ENCODE data around the gene SLC35F4.

SLC35F4 gene

DNA sequence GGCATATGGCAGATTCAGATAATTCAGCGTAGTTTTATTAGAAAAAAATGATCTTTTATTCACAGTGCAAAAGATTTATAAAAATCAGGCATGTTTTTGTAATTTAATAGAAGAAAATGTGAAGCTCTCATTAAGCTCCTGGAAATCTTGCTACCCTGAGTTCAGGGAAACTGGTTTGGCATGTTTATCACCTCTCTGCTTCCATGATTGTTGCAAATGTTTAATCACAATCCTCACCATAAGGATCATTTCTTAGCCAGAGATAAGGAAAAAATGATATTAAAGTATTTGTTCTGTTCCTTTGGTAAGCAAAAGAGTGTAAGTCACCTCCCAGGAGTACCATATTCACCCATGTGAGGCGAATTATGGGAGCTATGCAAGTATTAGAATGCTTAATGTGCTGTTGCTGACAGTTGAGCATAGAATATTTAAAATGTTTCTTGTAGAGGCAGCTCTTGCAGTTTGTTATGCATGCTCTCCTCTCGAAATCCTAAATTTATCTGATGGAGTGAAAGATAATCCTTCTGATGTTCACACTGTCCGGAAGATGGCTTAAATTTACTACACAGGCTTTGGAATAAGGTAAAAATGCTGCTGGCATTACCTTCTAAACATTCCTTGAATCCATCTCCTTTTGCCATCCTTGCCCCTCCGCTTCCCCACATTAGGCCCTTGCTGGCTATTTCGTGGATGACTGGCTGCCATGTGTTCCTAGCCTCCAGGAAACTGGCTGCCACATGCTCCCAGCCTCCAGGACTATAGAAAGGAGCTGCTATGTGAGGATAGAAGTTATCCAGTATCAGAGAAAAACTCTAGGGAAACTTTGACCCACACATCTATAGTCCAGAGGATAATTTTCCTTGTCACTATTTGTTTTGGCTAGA, 256.5 kb downstream of the SLC35F4 start:
- no peak for DNase-seq

DNA sequence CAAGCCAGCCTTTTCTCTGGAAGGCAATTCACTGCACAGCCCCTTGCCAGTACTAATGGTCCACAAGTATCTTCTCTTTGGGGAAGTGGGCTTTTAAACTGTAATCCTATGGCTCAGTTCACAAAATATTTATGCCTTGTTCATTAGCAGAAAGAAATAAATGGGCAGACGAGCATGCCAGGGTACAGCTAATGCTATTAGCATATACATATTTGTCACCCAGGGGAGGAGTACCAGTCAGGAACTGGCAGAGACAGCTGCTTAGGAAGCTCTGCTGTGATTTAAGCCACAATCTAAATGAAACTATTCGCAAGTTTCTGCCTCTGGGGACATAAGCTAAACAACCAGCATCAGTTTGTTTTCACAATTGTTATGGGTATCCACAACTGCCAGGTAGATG, 258.8 kb downstream of the SLC35F4 start:
- no peak for DNase-seq

DNA sequence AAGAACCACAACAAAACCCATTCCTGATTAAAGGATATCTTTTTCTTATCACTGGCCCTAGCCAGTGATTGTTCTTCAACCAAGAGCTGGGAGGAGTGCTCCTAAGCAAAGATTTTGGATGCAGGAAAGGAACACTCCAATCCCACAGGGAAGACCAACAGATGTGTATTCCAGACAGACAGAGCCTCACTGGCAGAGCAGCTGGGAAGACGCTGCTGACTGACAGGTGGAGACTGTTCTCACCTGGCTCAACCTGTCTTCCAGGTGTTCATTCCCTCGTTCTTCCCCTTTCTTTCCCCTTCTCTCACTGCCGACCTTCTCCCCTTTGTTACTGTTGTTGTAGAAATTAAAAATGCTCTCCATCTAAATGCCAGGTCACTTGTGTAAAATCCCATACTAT, 282.5 kb downstream of the SLC35F4 start:
- DNase-seq: no peak

DNA sequence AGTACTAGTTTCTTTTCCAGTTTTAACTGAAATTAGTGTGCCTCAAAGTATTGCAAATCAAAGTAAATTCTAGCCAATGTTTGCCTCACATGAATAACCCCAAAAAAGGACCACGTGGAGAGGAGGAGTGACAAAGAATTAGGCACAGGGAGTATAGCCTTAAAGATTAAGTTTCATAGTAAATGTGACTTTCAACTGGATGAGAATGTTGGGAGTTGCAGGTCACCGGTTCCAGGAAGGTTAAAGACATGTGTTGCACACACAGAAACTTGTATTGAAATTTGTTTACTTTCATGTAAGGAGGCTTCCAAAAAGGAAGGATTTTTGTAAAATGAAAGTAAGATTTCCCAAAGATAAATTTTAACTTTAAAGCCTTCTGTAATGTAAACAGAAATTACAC, 283.1 kb downstream of the SLC35F4 start:
- DNase-seq: no peak

DNA sequence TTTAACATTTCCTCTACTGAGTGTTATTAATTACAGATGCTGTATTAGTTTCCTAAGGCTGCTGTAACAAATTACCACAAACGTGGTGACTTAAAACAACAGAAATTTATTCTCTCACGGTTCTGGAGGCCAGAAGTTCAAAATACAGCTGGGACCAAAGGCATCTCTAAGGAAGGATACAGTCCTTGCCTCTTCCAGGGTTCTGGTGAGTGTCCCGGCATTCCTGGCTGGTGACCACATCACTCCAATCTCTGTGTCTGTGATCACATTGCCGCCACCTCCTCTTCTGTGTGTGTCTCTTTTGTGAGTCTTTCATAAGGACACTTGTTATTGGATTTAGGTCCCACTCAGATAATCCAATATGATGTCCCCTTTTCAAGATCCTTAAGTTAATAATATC, 287.1 kb downstream of the SLC35F4 start:
- DNase-seq: no peak

DNA sequence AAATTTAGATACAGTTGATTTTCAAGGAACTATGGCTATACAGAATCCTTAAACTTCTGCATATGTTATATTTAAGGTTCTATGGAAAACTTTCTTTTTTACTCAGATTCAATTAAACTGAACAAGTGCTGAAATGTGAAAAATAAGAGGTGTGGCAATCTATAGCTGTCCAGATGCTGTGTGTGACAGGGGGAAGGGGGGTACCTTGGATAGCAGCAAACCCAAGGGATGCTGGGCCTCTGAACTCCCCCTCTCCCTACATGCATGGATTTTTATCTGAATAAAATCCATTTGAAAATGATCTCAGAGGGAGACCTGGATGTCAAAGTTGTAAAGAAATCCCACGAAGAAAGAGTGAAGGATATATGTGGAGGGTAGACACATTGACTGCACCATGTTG, 289.4 kb downstream of the SLC35F4 start:
- DNase-seq: no peak

DNA sequence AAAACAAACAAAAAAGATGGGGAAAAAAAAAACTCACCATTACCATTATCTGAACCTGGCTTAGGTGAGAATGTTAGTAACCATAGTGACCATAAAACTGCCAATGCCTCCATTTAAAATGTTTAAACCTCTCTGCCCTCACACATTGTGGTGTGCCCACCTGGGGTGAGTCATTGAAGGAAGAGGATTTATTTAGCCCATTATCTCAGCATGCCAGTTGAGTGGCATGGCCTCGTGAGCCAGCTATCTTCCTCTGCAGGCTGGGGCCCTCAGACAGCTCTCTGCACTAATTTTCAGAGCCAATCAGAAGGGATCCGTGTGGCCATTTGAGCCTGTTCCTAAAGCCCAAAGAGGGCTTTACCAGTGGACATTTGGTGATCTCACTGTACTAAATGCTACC, 290.4 kb downstream of the SLC35F4 start:
- DNase-seq: no peak

DNA sequence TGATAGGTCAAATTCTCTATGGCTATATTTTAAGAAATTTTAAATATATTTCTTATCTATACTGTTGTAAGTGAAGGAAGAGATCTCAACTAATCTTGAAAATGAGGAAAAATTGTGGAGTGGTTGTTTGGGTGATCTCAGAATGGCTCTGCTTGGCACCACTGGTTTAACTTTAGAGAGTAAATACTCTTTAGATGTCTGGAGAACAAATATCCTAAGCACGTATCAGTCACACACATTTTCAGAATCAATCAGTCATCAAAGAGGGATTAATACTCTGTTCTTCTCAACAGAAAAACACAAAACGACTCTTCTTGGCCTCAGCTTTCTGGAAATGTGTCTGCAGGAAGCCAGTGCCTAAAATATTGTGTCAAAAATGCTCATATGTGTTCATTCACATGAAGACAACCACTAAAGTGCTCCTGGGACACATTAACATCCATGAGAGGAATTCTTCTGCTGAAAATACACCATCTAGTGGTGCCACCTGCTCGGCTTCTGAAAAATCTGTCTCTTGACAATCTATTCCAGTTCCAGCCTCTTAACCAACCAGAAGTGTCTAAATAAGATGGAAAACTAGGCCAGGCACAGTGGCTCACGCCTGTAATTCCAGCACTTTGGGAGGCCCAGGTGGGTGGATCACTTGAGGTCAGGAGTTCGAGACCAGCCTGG, 291.1 kb downstream of the SLC35F4 start:
- DNase-seq: no peak

DNA sequence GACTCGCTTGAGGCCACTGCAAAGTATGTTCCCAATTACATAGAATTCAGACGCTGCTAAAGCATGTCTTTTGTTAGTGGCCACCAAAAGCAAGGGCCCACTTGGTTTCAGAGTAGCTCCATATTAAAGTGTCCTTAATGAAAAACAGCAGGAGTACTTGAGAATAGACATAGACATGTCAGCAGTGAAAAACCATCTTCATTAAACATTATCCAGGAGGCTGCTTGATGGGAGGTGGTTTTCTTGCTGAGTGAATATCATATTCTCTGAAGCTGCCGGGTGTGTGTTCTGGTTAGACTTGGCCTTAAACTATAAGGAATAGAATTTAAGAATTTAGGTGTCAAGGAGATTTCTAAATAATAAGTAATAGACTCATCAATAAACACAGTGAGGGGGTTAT, 292.7 kb downstream of the SLC35F4 start:
- DNase-seq: no peak

DNA sequence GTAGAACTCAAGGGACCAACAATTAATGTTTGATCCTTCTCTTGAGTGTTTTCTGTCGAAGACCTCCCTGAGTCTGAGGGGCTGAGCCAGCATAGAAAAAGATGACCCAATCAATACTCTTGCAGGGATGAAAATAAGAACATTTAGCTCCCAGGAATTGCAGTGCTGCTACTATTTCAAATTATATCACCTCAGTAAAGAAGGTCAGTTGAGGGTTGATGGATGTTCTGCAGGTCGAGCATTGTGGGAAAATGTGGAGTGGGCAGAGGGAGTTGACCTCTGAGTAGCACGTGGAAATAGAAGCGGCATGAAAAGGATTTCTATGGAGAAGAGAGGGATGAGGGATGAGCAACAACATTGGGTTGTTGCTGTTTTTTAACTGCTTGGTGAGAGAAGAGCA, 297.3 kb downstream of the SLC35F4 start:
- DNase-seq: no peak

DNA sequence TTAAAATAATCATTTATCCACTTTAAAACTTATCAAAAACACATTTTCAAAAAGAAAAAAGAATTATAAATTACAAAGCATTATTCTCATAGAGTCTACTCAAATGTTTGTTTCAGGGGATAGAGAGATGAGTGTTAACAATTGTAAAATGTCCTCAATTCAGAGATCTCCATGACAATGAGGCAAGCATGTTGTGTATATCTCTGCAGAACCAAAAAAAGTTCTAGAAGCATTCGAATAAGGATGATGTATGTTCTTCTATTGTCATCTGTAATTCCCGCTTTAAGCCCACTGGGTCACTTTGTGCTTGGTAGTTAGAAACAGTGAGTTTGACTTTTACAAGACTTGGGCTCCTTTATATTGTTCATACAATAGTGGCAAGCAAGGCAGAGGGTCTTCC, 298.7 kb downstream of the SLC35F4 start:
- DNase-seq: no peak

DNA sequence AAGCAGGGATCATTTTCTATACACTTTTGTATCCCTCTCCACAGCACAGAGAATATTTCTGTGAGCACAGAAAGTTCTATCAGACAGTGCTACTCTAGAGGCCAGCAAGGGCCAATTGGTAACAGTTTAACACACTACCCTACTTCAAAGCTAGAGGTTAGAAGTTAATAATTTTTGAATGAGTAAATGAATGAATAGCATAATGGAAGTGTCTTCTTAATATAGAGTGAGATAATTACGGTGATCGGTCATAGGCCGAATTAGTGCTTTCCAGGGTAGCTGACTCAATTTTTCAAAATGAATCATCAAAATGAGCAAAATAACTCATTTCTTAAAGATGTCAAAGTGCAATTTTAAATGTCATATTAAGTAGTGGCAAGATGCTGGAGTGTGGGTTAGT, 305.2 kb downstream of the SLC35F4 start:
- DNase-seq: no peak

DNA sequence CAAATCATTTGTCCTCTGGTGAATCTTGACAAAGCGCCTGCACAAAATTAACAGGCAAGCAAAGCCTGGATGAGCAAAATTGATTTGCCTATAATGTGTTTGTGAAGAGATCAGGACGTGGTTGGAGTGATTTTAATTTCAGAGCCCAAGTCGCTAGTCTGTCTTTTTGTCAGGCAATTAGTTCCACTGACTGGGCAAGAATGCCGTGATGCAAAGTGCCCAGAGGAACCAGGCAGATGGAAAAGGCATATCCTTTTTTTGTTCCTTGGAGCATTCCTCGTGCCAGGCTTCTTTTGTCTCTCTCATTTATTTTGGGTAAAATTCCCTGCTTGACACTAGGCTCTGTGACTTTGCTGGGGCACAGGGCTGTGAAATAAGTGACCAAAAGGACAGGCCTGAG, 306.3 kb downstream of the SLC35F4 start:
- no peak for DNase-seq

DNA sequence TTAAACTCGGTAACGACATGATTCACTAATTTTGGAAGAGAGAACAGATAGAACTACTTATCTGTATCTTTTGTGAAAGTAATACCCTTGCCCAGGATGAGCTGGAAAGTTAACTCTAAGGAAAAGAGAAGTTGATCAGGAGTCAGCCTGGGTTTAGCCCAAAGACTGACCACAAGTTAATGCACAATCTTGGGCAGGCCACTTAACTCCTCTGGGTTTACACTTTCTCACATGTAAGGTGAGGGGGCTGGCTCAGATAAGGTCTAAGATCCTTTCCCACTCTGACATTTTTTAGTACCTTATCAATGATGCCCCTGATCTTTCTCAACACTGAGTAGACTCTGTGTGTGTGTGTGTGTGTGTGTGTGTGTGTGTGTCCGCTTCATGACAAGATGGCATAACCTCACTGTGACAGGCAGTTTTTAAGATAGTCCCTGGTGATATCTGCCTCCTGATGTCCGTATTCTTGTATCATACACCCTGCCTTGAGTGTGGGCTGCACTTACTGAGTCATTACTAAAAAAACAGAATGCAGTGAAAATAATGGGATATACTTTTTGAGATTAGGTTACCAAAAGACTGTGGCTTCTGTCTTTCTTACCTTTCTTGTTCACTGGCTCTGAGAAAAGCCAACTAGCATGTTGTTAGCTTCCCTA, 316.0 kb downstream of the SLC35F4 start:
- no peak for DNase-seq

DNA sequence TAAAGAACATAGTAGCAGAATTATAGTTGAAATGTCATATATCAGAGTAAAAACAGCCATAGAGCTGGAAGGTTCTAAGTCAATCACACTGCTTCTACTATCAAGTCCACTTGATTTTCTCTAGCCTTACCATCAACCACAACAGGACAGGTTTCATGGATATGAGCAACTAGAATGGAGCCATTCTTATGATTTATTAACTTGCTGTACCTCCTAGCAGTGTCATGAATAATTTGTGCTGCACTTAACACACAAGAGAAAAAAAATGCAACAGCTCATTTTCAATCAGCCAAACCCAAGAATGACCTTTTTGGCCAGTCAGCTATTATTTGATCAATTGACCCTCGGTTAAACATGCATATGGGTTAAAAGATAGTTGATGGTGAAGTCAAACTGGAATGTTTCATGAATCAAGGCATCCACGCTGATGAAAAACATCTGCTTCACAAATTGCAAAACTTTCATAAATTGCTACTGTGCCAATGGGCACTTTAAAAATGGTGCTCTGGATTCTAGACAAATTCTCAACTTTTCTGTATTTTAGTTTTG, 316.8 kb downstream of the SLC35F4 start:
- DNase-seq: no peak

DNA sequence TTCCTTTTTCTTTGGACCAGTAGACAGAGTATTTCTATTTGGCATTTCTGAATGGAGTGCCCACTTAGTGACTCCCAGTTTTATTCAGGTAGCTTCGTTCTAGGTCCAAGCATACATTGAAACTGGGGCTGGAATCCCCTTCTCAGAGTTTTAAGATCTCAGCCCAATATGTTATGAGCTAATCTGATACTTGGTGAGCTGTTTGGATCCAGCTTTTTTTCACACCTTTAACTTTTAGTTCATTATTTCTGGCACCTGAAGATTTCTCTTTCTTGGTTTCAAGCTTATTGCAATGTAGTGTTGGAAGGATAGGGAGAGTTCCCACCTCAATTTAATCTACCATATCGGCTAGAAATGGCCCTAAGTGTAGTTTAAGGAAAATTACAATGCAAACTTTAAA, 318.8 kb downstream of the SLC35F4 start:
- no peak for DNase-seq

DNA sequence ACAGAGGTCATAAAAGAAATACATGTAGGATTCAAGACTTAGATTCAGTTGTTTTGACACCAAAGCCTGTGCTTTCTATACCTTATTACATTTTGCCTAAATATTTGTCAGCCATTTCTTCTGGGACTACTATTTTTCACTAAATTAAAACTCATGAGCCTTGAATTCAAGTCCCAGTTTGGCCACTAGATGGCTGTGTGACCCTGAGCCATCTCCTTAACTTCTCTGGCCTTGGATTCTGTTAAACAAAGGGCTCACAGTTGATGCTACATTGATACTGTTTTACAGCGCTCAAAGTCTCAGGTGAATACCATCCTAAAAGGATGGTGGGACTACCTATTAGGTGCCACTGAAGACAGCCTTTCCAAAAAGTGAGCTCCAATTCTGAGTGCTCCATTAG, 332.7 kb downstream of the SLC35F4 start:
- no peak for DNase-seq

DNA sequence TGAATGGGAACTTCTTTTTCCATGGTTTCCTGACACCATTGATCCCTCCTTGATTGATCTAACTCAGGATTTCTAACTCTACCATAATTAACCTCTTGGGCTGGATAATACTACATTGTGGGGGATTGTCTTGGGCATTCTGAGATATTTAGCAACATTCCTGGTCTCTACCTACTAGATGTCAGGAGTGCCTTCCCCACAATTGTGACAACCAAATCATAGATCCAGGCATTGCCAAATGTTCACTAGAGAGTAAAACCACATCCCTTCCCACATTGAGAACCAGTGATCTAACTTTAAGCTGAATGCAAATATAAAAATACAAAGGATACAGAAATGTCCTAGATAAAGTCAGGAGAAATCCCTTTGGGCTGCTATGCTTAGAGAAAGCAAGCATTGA, 335.3 kb downstream of the SLC35F4 start:
- DNase-seq: no peak

DNA sequence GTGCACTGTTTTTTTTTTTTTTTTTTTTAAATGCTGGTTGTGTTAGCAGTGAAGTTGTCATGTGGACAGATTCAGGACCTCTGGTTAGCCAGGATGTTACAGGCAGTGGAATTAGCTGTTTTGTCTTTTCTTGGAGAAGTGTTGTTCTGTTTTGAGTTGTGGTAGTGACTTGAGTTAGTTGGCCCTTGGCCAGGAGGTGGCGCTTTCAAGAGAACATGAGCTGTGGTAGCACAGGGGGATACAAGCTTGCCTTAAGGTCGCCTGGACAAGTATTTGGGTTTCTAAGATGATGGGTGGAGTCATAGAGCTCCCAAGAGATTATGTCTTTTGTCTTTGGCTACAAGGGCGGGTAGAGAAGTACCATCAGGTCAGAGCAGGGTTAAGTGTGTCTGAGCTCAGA, 338.9 kb downstream of the SLC35F4 start:
- no peak for DNase-seq

DNA sequence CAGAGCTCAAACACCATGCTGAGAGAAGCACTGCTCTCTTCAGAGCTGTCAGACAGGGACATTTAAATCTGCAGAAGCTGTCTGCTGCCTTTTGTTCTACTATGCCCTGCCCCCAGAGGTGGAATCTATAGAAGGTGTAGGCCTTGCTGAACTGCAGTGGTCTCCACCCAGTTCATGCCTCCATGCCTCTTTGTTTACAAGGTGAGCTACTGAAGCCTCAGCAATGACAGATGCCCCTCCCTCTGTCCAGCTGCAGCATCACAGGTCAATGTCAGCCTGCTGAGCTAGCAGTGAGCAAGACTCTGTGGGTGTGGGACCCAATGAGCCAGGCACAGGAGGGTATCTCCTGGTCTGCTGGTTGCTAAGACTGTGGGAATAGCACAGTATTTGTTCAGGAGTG, 346.8 kb downstream of the SLC35F4 start:
- DNase-seq: no peak
